Endothelial cell of umbilical vein (primary cell): ENCODE measurements around the gene SLC47A2. TPM values are rescaled to one million over a fixed set of nuclear protein-coding genes. Genes with fewer than 3 reads are reported as not detected.
"Not testable (repeated sequence)": the region's sequence is repeated elsewhere in the genome, so short reads cannot be mapped to it uniquely, and the experiment has no call there.

Source experiments
- BruUV-seq: library from RNA; stranded (reverse); fragments of 400-500 nt; replicated peaks from 2 replicates; lab custom pipeline; 2021; lab: Mats Ljungman, UMichigan
- CTCF ChIA-PET: fragments of 300-600, 350-600 bp; sonication (Branson Sonifier 250); formaldehyde crosslinking; loops from one replicate; lab custom pipeline; 2021; ENCODE audit warnings: antibody characterized with exemption, inconsistent platforms; lab: Charles Lee
- POLR2A ChIA-PET: fragments of 300-600, 350-600 bp; sonication (Branson Sonifier 250); formaldehyde crosslinking; loops from one replicate; lab custom pipeline; 2021; ENCODE audit warnings: antibody characterized with exemption, inconsistent platforms; lab: Charles Lee
- DNase-seq: peaks from one replicate; pipeline ENCODE4 v3.0.0-alpha.2; 2011; ENCODE audit warnings: low read depth, low spot score
- FAIRE-seq: peaks from 2 replicates; lab custom pipeline; 2011; peaks lifted over from hg19 to GRCh38; lab: Jason Lieb, UNC
- H2AFZ ChIP-seq: 2 replicates; pipeline ENCODE4 v1.6.0; 2012; ENCODE audit warnings: low read depth, low read length, control low read depth, inconsistent platforms
- H3K27ac ChIP-seq: 2 replicates; pipeline ENCODE4 v1.5.1; 2011; ENCODE audit warnings: low read depth, mild to moderate bottlenecking, control low read depth, low read length, moderate library complexity; ENCODE audit not compliant: insufficient read depth
- H3K27me3 ChIP-seq, 2 experiments: 2 replicates each; pipeline versions ENCODE4 v1.6.0 to v1.6.1; 2011; ENCODE audit warnings: low read length in 2 of 2, mixed read lengths in 1 of 2; ENCODE audit not compliant: control insufficient read depth in 2 of 2, insufficient read depth in 2 of 2
- H3K36me3 ChIP-seq, 2 experiments: 2 replicates in 1 of 2; 3 replicates in 1 of 2; pipeline ENCODE4 v1.5.1; 2011; ENCODE audit warnings: low read length in 2 of 2, mild to moderate bottlenecking in 1 of 2, moderate library complexity in 1 of 2; ENCODE audit not compliant: control insufficient read depth in 2 of 2, insufficient read depth in 2 of 2; ENCODE audit errors: extremely low read depth in 1 of 2
- H3K4me1 ChIP-seq: 3 replicates; pipeline ENCODE4 v1.5.1; 2011; ENCODE audit warnings: mild to moderate bottlenecking, low read length; ENCODE audit not compliant: control insufficient read depth, insufficient read depth; ENCODE audit errors: extremely low read depth
- H3K4me2 ChIP-seq: 2 replicates; pipeline ENCODE4 v1.6.1; 2011; ENCODE audit warnings: low read length, control low read depth, mixed read lengths; ENCODE audit not compliant: insufficient read depth
- H3K4me3 ChIP-seq, 3 experiments: fragments of 200-600 bp in 1 of 3; sonication (generic), shearing (Covaris generic) in 1 of 3; replicated peaks in 1 of 3; 2 replicates each; pipeline ENCODE4 v1.5.1; 2011 to 2016; ENCODE audit warnings: control low read depth in 3 of 3, low read length in 3 of 3, mild to moderate bottlenecking in 2 of 3, inconsistent platforms in 1 of 3, low read depth in 1 of 3, moderate library complexity in 1 of 3; ENCODE audit not compliant: insufficient read depth in 1 of 3
- H3K79me2 ChIP-seq: 2 replicates; pipeline ENCODE4 v1.6.0; 2012; ENCODE audit warnings: low read length, inconsistent platforms; ENCODE audit not compliant: control insufficient read depth, insufficient read depth
- H3K9ac ChIP-seq: replicated peaks from 2 replicates; pipeline ENCODE3; 2011; ENCODE audit warnings: low read length, control low read depth; ENCODE audit not compliant: insufficient read depth; ENCODE audit errors: extremely low read depth
- H3K9me1 ChIP-seq: replicated peaks from 3 replicates; pipeline ENCODE4 v1.6.0; 2011; ENCODE audit warnings: mild to moderate bottlenecking, low read length; ENCODE audit not compliant: control insufficient read depth, insufficient read depth; ENCODE audit errors: extremely low read depth
- H3K9me3 ChIP-seq: replicated peaks from 2 replicates; pipeline ENCODE4 v1.5.1; 2012; ENCODE audit warnings: low read length, inconsistent platforms; ENCODE audit not compliant: control insufficient read depth, insufficient read depth
- H4K20me1 ChIP-seq: replicated peaks from 2 replicates; pipeline ENCODE3; 2011; ENCODE audit warnings: mild to moderate bottlenecking, low read length; ENCODE audit not compliant: control insufficient read depth, insufficient read depth; ENCODE audit errors: extremely low read depth
- EZH2 ChIP-seq: IDR thresholded peaks from 2 replicates; pipeline ENCODE4 v1.6.1; 2012; ENCODE audit warnings: borderline replicate concordance, low read depth, mild to moderate bottlenecking, moderate library complexity, low read length, inconsistent platforms; ENCODE audit not compliant: severe bottlenecking
- FOS ChIP-seq: IDR thresholded peaks from 2 replicates; pipeline ENCODE4 v1.6.1; 2011; ENCODE audit warnings: mild to moderate bottlenecking, low read length, moderate library complexity, borderline replicate concordance; ENCODE audit not compliant: insufficient read depth
- GATA2 ChIP-seq: IDR thresholded peaks from 2 replicates; pipeline ENCODE4 v1.7.0; 2011; ENCODE audit warnings: low read depth, mild to moderate bottlenecking, moderate library complexity, mixed read lengths, low read length; ENCODE audit not compliant: insufficient read length, insufficient read depth
- JUN ChIP-seq: IDR thresholded peaks from 2 replicates; pipeline ENCODE4 v1.6.1; 2011; ENCODE audit warnings: borderline replicate concordance, low read depth; ENCODE audit not compliant: insufficient read length, insufficient read depth
- MYC ChIP-seq: IDR thresholded peaks from one replicate; pipeline ENCODE4 v1.6.1; 2011; ENCODE audit warnings: mild to moderate bottlenecking, low read depth, low read length
- POLR2A ChIP-seq: IDR thresholded peaks from 2 replicates; pipeline ENCODE4 v1.6.1; 2012; ENCODE audit warnings: low read depth, mild to moderate bottlenecking, control low read depth, low read length
- POLR2AphosphoS5 ChIP-seq: IDR thresholded peaks from 2 replicates; pipeline ENCODE4 v1.6.1; 2012; ENCODE audit warnings: low read depth, mild to moderate bottlenecking, control low read depth, low read length, moderate library complexity; ENCODE audit not compliant: insufficient read depth
- dilution Hi-C: fragments of 300-500 bp; cut with MboI; formaldehyde crosslinking; loops from one replicate; pipeline ENCODE4 v1.15.0; 2019; ENCODE audit warnings: low sequenced_read_pairs; ENCODE audit not compliant: extremely low pct_ligation_motif_present
- intact Hi-C: fragments of 100-400 bp; cut with micrococcal nuclease; formaldehyde crosslinking; loops from one replicate; pipeline ENCODE4 v1.10.0; 2022
- polyA plus RNA-seq, 4 experiments: library from polyadenylated mRNA; depleted of rRNA in 3 of 4; stranded (reverse) in 3 of 4; unstranded in 1 of 4; fragments of >200 nt; gene quantifications; 2 replicates each; pipeline versions ENCODE4 v1.2.1 to v1.2.3, GENCODE V29; 2011 to 2012; ENCODE audit warnings: missing spikeins in 1 of 4
- total RNA-seq: library from RNA; stranded (reverse); gene quantifications from 2 replicates; pipeline ENCODE4 v1.2.3, GENCODE V29; 2021
- TF ChIP-seq, protein P1 (sequence below): IDR thresholded peaks from 2 replicates; pipeline ENCODE4 v1.6.1; 2011; ENCODE audit not compliant: insufficient read depth, insufficient read length
- TF ChIP-seq, protein P2 (sequence below), 2 donors: IDR thresholded peaks; 1 replicate in 1 of 2; 2 replicates in 1 of 2; pipeline ENCODE4 v1.5.1; 2011; ENCODE audit warnings: low read length in 2 of 2, mild to moderate bottlenecking in 2 of 2, moderate library complexity in 2 of 2, control low read depth in 1 of 2, inconsistent platforms in 1 of 2, low read depth in 1 of 2; ENCODE audit not compliant: insufficient read depth in 1 of 2; ENCODE audit errors: extremely low read depth in 1 of 2

The SLC47A2 gene
- total and polyA plus RNA-seq, 2 donors (not counting 3 experiments of a cell fraction or from before 2014, with no cell fraction given), result not detected

DNA sequence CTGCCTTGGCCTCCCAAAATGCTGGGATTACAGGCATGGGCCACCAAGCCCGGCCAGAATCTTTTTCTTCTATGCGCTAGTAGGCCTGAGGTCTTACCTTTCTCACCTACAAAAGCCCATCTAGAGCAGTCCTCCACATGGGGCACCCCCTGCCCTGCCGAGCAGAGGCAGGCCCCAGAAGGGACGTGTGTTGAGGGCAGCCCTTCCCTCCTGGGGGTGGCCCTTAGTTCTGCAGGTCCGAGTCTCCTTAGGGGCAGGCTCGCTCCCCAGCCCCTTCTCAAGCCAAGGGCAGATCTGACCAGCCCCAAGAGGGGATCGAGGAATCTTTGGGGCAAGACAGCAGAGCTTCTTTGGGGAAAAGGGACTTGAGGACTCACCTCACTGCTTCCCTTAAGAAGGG lies 49.6 kb upstream of the SLC47A2 start:
- no peak for DNase-seq
- Histone ChIP-seq H3K4me2 (no peak overlapping the region), H3K9me1 (no peaks in the 10 kb centered on the region), H3K9me3 (no peaks in the 10 kb centered on the region), H3K4me3 (no peak overlapping the region), H3K27ac (no peak overlapping the region), H3K9ac (no peak overlapping the region), H2AFZ (no peak overlapping the region), H3K79me2 (no peaks in the 10 kb centered on the region), H4K20me1 (no peaks in the 10 kb centered on the region), H3K4me1 (peaks cover 5% of the 10 kb centered on the region), H3K36me3 (no peaks in the 10 kb centered on the region), H3K27me3 (no peaks in the 10 kb centered on the region)
- no TSS peak for BruUV-seq
- POLR2A ChIA-PET, result interaction anchor here (0.6 kb wide), 1 partner anchor 66 kb away, joined by 5 read pairs; no protein-coding TSS in a partner anchor
- dilution Hi-C loops, result no loop called here
- CTCF ChIA-PET, result interaction anchor here (0.6 to 8.6 kb wide), 14 partner anchors 10 to 429 kb away, joined by 3 to 169 read pairs (median 4); partner anchors contain the start of genes ALDH3A2 and B9D1
- TF ChIP-seq GATA2, result no peak
- TF ChIP-seq MYC, result no peak
- no peak for TF ChIP-seq FOS
- TF ChIP-seq POLR2A, result no peak
- TF ChIP-seq, protein P1, sequence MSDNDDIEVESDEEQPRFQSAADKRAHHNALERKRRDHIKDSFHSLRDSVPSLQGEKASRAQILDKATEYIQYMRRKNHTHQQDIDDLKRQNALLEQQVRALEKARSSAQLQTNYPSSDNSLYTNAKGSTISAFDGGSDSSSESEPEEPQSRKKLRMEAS, result no peak
- TF ChIP-seq EZH2, result no peak
- no peak for TF ChIP-seq POLR2AphosphoS5
- TF ChIP-seq, protein P2, sequence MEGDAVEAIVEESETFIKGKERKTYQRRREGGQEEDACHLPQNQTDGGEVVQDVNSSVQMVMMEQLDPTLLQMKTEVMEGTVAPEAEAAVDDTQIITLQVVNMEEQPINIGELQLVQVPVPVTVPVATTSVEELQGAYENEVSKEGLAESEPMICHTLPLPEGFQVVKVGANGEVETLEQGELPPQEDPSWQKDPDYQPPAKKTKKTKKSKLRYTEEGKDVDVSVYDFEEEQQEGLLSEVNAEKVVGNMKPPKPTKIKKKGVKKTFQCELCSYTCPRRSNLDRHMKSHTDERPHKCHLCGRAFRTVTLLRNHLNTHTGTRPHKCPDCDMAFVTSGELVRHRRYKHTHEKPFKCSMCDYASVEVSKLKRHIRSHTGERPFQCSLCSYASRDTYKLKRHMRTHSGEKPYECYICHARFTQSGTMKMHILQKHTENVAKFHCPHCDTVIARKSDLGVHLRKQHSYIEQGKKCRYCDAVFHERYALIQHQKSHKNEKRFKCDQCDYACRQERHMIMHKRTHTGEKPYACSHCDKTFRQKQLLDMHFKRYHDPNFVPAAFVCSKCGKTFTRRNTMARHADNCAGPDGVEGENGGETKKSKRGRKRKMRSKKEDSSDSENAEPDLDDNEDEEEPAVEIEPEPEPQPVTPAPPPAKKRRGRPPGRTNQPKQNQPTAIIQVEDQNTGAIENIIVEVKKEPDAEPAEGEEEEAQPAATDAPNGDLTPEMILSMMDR (IDR thresholded peaks at IDR 0.05; ENCODE audit: extremely low read depth in 1 of 2, insufficient read depth in 1 of 2, low read depth in 1 of 2, low read length in 2 of 2), result no peak
- no peak for TF ChIP-seq JUN
- intact Hi-C loops, result loop anchor here (5.0 kb wide), 1 partner anchor 319 kb away; no protein-coding TSS in a partner anchor
- FAIRE-seq, result no peak

DNA sequence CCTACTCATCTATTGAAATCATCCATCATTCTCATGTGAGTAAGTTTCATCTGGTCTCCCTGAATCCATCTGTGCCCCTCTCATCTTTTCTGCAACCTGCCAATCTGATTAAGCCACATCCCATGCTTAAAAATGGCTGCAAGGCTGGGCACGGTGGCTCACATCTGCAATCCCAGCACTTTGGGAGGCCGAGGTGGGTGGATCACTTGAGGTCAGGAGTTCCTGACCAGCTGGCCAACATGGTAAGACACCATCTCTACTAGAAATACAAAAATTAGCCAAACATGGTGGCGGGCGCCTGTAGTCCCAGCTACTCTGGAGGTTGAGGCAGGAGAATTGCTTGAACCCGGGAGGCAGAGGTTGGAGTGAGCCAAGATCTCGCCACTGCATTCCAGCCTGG lies 47.6 kb upstream of the SLC47A2 start:
- H3K27me3 ChIP-seq, H3K9me3 ChIP-seq, H2AFZ ChIP-seq, intact Hi-C loops, H3K27ac ChIP-seq, DNase-seq, BruUV-seq, H4K20me1 ChIP-seq, dilution Hi-C loops, H3K79me2 ChIP-seq, H3K4me1 ChIP-seq, H3K4me3 ChIP-seq, H3K36me3 ChIP-seq, H3K9me1 ChIP-seq, FAIRE-seq, H3K4me2 ChIP-seq, H3K9ac ChIP-seq: not testable (repeated sequence)
- ChIA-PET POLR2A (interaction anchor here (0.7 kb wide), 1 partner anchor 10 kb away, joined by 6 read pairs; no protein-coding TSS in a partner anchor), CTCF (interaction anchor here (0.7 to 8.6 kb wide), 10 partner anchors 9 to 401 kb away, joined by 4 to 169 read pairs (median 26); partner anchors contain the start of genes ALDH3A2 and B9D1)
